ENCODE measurements around the gene FHOD3. TPM values are rescaled to one million over a fixed set of nuclear protein-coding genes. Genes with fewer than 3 reads are reported as not detected.

FHOD3 gene
- total and polyA plus RNA-seq, 2 donors (not counting 1 experiment from before 2014, with no cell fraction given) = not detected

- H3K4me2 ChIP-seq (replicated peaks; ENCODE audit: low read depth, low read length, poor library complexity, severe bottlenecking) = no peak overlapping the region
- no peaks in the 10 kb centered on the region for H3K9me3 ChIP-seq (ENCODE audit: control extremely low read depth in 1 of 3, control insufficient read depth in 2 of 3, insufficient read depth in 1 of 3, low read length in 2 of 3)
- H3K36me3 ChIP-seq (replicated peaks in 1 of 2; ENCODE audit: control extremely low read depth in 1 of 2, control insufficient read depth in 1 of 2, extremely low read depth in 1 of 2, insufficient read depth in 2 of 2, low read length in 1 of 2) = no peaks in the 10 kb centered on the region
- H2AFZ ChIP-seq (ENCODE audit: insufficient read depth, low read depth, low read length, poor library complexity, severe bottlenecking) = no peak overlapping the region
- H4K20me1 ChIP-seq (ENCODE audit: control insufficient read depth, insufficient read depth, low read length, poor library complexity, severe bottlenecking) = no peaks in the 10 kb centered on the region
- Mint-ChIP-seq H3K9me3 (ENCODE audit: insufficient read depth) (no peaks in the 10 kb centered on the region), H3K27ac (no peak overlapping the region), H3K4me1 (no peaks in the 10 kb centered on the region), H3K4me3 (no peak overlapping the region), H3K27me3 (peaks cover 74% of the 10 kb centered on the region)
- ATAC-seq (ENCODE audit: low read depth) (no peak), DNase-seq (no peak)
- no CpG with 5 or more reads among the region's 3 CpGs for WGBS (ENCODE audit: insufficient coverage)
- H3K27me3 ChIP-seq (replicated peaks in 1 of 4; ENCODE audit: control extremely low read depth in 1 of 4, control insufficient read depth in 3 of 4, insufficient read depth in 4 of 4, low read length in 3 of 4) = peaks cover 0 to 41% (median 26%) of the 10 kb centered on the region in 4 experiments
- no peak overlapping the region for H3K4me3 ChIP-seq (ENCODE audit: control extremely low read depth in 1 of 5, extremely low read depth in 1 of 5, insufficient read depth in 1 of 5, low read depth in 2 of 5, low read length in 4 of 5)
- intact Hi-C loops (cut with micrococcal nuclease) = no loop called here
- TF ChIP-seq EZH2 (IDR thresholded peaks at IDR 0.05; ENCODE audit: borderline replicate concordance, insufficient read depth, low read depth, low read length, poor library complexity, severe bottlenecking) (no peak), CTCF (IDR thresholded peaks at IDR 0.05) (no peak)
- H3K9ac ChIP-seq (ENCODE audit: low read length) = no peak overlapping the region
- CTCF ChIA-PET = no interaction called here
- H3K27ac ChIP-seq (ENCODE audit: low read length in 2 of 2) = no peak overlapping the region
- no peaks in the 10 kb centered on the region for H3K79me2 ChIP-seq (ENCODE audit: control insufficient read depth, insufficient read depth, low read length)
- POLR2A ChIA-PET = no interaction called here
- no peaks in the 10 kb centered on the region for H3K4me1 ChIP-seq (ENCODE audit: control insufficient read depth in 2 of 2, insufficient read depth in 2 of 2, low read length in 2 of 2)
Measured at GRCh38 chr18:36304723-36305122, 7.2 kb downstream of the FHOD3 start.

GRCh38 chr18:36305375-36305774, 7.9 kb downstream of the FHOD3 start:
- peaks cover 0 to 35% (median 21%) of the 10 kb centered on the region in 4 experiments for H3K27me3 ChIP-seq (replicated peaks in 1 of 4; ENCODE audit: control extremely low read depth in 1 of 4, control insufficient read depth in 3 of 4, insufficient read depth in 4 of 4, low read length in 3 of 4)
- no peak overlapping the region for H3K27ac ChIP-seq (ENCODE audit: low read length in 2 of 2)
- H3K4me2 ChIP-seq (replicated peaks; ENCODE audit: low read depth, low read length, poor library complexity, severe bottlenecking) = no peak overlapping the region
- H3K9ac ChIP-seq (ENCODE audit: low read length) = no peak overlapping the region
- no peaks in the 10 kb centered on the region for H4K20me1 ChIP-seq (ENCODE audit: control insufficient read depth, insufficient read depth, low read length, poor library complexity, severe bottlenecking)
- DNase-seq (no peak), ATAC-seq (ENCODE audit: low read depth) (no peak)
- intact Hi-C loops (cut with micrococcal nuclease) = no loop called here
- no peak overlapping the region for H3K4me3 Mint-ChIP-seq
- no peaks in the 10 kb centered on the region for H3K4me1 ChIP-seq (ENCODE audit: control insufficient read depth in 2 of 2, insufficient read depth in 2 of 2, low read length in 2 of 2)
- no peaks in the 10 kb centered on the region for H3K9me3 ChIP-seq (ENCODE audit: control extremely low read depth in 1 of 3, control insufficient read depth in 2 of 3, insufficient read depth in 1 of 3, low read length in 2 of 3)
- ChIA-PET POLR2A (no interaction called here), CTCF (no interaction called here)
- no peaks in the 10 kb centered on the region for H3K36me3 ChIP-seq (replicated peaks in 1 of 2; ENCODE audit: control extremely low read depth in 1 of 2, control insufficient read depth in 1 of 2, extremely low read depth in 1 of 2, insufficient read depth in 2 of 2, low read length in 1 of 2)
- H3K27me3 Mint-ChIP-seq = peaks cover 75% of the 10 kb centered on the region
- H3K27ac Mint-ChIP-seq = no peak overlapping the region
- H3K4me3 ChIP-seq (ENCODE audit: control extremely low read depth in 1 of 5, extremely low read depth in 1 of 5, insufficient read depth in 1 of 5, low read depth in 2 of 5, low read length in 4 of 5) = no peak overlapping the region
- H3K9me3 Mint-ChIP-seq (ENCODE audit: insufficient read depth) = no peaks in the 10 kb centered on the region
- no peak overlapping the region for H2AFZ ChIP-seq (ENCODE audit: insufficient read depth, low read depth, low read length, poor library complexity, severe bottlenecking)
- no CpG with 5 or more reads among the region's 2 CpGs for WGBS (ENCODE audit: insufficient coverage)
- no peaks in the 10 kb centered on the region for H3K79me2 ChIP-seq (ENCODE audit: control insufficient read depth, insufficient read depth, low read length)
- no peak for TF ChIP-seq CTCF (IDR thresholded peaks at IDR 0.05)
- no peak for TF ChIP-seq EZH2 (IDR thresholded peaks at IDR 0.05; ENCODE audit: borderline replicate concordance, insufficient read depth, low read depth, low read length, poor library complexity, severe bottlenecking)
- H3K4me1 Mint-ChIP-seq = no peaks in the 10 kb centered on the region

Measured in B cell (primary cell).